GM10248 (cell line): Measurements from ENCODE around the gene FNDC7.

Experiments used
- CTCF ChIA-PET: fragments of 300-600 bp; sonication (Branson Sonifier 250); formaldehyde crosslinking; extraction: SDS; loops from one replicate; lab custom pipeline; 2021; ENCODE audit warnings: antibody characterized with exemption; lab: Yijun Ruan, JAX
- POLR2A ChIA-PET: fragments of 350-650 bp; sonication (Branson Sonifier 250); formaldehyde crosslinking; extraction: SDS; loops from one replicate; lab custom pipeline; 2020; ENCODE audit warnings: antibody characterized with exemption; lab: Yijun Ruan, JAX
- DNase-seq: peaks from one replicate; pipeline ENCODE4 v3.0.0; 2012; ENCODE audit errors: extremely low spot score
- TF ChIP-seq, protein P1 (sequence below): IDR thresholded peaks from 2 replicates; pipeline ENCODE4 v1.5.1; 2012; ENCODE audit warnings: mild to moderate bottlenecking, low read depth; ENCODE audit errors: extremely low read depth, missing control alignments, control extremely low read depth

FNDC7 gene

DNA sequence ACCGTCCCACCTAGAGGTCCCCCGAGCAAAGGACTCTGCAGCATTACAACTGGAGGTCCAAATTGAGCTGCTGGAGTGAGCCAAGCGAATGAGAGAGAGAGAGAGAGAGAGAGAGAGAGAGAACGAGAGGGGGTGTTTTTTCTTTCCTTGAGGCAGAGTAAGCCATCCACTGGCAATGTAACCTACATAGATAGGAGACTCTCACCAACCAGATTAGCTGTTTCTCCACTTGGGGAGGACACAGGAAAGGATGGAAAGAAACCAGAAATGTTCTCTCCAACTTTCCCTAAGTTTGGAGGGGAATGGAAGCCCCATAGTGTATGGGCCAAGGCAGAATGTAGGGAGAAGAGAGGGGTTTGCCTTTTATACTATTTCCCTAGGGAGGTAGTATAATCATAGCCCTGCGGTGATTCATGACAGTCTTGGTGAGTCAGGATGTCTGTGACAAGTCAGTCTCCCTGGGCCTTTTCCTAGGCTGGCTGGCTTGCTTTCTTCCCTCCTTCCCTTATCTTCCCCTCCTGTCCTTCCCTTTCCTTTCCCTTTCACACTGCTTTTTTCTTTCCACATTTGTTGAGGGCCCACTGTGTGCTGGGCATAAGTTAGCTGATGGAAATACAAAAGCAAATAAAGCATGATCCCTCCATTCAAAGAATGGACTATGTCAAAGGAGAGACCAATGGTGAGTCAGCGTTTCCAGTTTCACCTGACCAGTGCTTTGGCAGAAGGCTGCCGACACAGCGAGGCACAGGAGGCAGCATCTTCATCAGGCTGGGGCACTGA, 7.1 kb downstream of the FNDC7 start:
- TF ChIP-seq, protein P1, sequence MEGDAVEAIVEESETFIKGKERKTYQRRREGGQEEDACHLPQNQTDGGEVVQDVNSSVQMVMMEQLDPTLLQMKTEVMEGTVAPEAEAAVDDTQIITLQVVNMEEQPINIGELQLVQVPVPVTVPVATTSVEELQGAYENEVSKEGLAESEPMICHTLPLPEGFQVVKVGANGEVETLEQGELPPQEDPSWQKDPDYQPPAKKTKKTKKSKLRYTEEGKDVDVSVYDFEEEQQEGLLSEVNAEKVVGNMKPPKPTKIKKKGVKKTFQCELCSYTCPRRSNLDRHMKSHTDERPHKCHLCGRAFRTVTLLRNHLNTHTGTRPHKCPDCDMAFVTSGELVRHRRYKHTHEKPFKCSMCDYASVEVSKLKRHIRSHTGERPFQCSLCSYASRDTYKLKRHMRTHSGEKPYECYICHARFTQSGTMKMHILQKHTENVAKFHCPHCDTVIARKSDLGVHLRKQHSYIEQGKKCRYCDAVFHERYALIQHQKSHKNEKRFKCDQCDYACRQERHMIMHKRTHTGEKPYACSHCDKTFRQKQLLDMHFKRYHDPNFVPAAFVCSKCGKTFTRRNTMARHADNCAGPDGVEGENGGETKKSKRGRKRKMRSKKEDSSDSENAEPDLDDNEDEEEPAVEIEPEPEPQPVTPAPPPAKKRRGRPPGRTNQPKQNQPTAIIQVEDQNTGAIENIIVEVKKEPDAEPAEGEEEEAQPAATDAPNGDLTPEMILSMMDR = no peak
- CTCF ChIA-PET = interaction anchor here (0.9 kb wide), 2 partner anchors 12 to 24 kb away, joined by 3 to 4 read pairs; no protein-coding TSS in a partner anchor
- no peak for DNase-seq
- POLR2A ChIA-PET = no interaction called here

DNA sequence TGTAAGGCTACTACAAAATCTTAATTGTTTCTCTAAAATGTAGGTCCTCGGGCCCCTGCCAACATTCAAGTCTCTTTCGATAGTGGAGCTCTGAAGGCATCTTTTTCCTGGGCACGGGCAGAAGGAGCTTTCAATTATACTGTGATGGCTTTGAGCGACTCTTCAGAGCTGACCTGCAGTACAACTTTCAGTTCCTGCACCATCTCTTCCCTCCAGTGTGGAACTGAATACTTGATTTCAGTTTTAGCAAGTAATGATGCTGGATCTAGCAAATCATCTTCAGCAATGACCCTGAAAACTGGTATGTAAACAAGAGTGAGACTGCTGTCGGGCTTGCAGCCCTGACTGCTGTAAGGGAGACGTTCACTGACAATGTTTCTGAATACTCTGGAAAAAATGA, 9.6 kb downstream of the FNDC7 start:
- TF ChIP-seq, protein P1 = no peak
- ChIA-PET CTCF (interaction anchor here (1.0 to 3.3 kb wide), 2 partner anchors 10 to 13 kb away, joined by 3 to 12 read pairs; partner anchors contain the start of gene FNDC7), POLR2A (no interaction called here)
- DNase-seq = no peak

DNA sequence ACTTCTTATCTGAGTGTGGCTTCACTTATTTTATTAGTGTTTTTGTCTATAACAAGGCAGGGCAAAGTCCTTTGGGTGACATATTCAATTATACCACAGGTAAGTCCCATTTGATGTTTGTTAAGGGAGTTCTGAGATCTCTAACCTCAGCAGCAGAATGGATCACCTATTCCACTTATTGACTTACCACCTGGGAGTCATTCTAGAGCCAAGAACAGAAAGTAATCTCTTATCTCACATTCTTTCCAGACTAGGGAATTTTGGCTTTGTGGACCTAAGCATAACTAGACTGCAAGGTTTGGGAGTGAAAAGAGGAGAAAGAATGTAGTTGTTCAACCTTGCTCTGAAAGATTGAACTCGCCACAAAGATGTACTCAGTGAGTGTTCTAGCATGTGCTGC, 13.2 kb downstream of the FNDC7 start:
- TF ChIP-seq, protein P1 = no peak
- ChIA-PET CTCF (no interaction called here), POLR2A (no interaction called here)
- no peak for DNase-seq

DNA sequence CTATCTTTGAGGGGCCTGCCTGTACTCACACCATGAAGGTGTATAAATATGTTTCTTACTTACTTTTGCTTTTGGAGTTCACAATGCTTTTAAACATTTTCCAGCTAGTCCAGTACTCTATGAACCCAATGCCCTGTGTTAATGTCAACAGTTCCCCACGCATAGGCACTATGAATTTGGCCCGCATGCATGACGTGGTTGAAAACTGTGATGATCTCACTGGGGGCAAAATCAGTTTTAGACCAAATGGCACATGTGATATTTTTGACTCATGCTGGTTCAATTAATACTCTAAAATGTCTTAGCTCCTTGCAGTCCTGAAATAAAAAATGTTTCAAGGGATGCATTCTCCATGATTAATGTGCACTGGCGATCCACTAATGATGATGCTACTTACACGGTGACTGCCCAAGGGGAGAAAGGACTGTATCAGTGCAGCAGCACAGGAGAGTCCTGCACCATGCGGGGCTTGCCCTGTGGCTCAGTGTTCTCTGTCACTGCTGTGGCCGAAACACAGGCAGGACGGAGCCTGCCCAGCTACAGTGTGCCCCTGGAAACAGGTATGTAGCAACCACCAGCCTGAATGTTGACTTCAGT, 15.7 kb downstream of the FNDC7 start:
- POLR2A ChIA-PET = no interaction called here
- no peak for DNase-seq
- CTCF ChIA-PET = interaction anchor here (1.5 kb wide), 1 partner anchor 11 kb away, joined by 4 read pairs; no protein-coding TSS in a partner anchor
- TF ChIP-seq, protein P1 = no peak

DNA sequence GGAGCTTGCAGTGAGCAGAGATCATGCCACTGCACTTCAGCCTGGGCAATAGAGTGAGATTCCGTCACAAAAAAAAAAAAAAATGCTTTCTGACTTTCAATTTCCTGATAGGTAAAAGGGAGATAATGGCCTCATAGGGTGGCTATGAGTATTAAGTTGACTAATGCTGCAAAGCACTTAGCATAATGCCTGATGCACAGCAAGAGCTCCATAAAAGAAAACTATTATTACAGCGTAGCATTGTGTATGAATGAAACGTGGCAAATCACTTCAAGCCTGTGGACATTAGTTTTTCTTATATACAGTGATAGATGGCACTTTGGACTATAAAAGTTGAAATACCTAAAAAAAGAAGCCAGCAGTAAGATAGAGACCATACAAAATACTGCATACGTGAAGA, 16.8 kb downstream of the FNDC7 start:
- POLR2A ChIA-PET = no interaction called here
- TF ChIP-seq, protein P1 = no peak
- CTCF ChIA-PET = interaction anchor here (1.0 to 1.5 kb wide), 2 partner anchors 12 to 20 kb away, joined by 3 to 4 read pairs; no protein-coding TSS in a partner anchor
- no peak for DNase-seq

DNA sequence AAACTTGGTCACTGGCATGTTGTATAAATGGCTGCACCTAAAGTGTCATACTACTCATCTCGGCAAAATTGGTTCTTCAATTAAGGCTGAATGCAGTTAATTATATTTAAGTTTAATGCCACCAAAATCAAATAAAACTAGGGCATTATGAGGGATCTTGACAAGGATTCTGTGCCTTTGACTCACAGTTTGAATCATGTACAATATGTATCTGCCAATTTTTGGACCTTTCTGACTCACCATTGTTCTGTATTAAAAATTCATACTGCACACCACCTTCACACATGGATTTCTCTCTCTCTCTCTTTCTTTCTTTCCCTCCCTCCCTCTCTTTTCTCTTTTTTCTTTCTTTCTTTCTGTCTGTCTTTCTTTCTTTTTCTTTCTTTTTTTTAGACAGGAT, 19.7 kb downstream of the FNDC7 start:
- ChIA-PET POLR2A (no interaction called here), CTCF (no interaction called here)
- TF ChIP-seq, protein P1 = no peak
- DNase-seq = no peak
